Stimulated activated CD4-positive, alpha-beta T cell treated with anti-CD3 and anti-CD28 coated beads, Interleukin-2, amount 100 ng/mL, for 48 hours (primary cell): ENCODE results near the gene DLG2.
"Not testable (repeated sequence)": the region's sequence is repeated elsewhere in the genome, so short reads cannot be mapped to it uniquely, and the experiment has no call there.

Experiments used
- DNase-seq, 2 donors: peaks; one replicate each; pipeline ENCODE4 v3.0.0-alpha.2; 2020

Gene DLG2

GRCh38 chr11:84819128-84819527 lies 808.0 kb downstream of the DLG2 start:
- no peak for DNase-seq

GRCh38 chr11:84817998-84818397 lies 809.1 kb downstream of the DLG2 start:
- DNase-seq, result no peak

- DNase-seq, result no peak
Measured at GRCh38 chr11:84812471-84812969, 814.6 kb downstream of the DLG2 start.

GRCh38 chr11:84806354-84806753 lies 820.8 kb downstream of the DLG2 start:
- DNase-seq, result no peak

- DNase-seq, result no peak
Measured at GRCh38 chr11:84804041-84804440, 823.1 kb downstream of the DLG2 start.

GRCh38 chr11:84800755-84801346 lies 826.3 kb downstream of the DLG2 start:
- no peak for DNase-seq

- no peak for DNase-seq
Measured at GRCh38 chr11:84799112-84799511, 828.0 kb downstream of the DLG2 start.

GRCh38 chr11:84795698-84796097 lies 831.4 kb downstream of the DLG2 start:
- DNase-seq, result no peak

GRCh38 chr11:84794663-84795443 lies 832.3 kb downstream of the DLG2 start:
- no peak for DNase-seq

- no peak for DNase-seq
Measured at GRCh38 chr11:84793318-84793717, 833.8 kb downstream of the DLG2 start.

- DNase-seq, result no peak
Measured at GRCh38 chr11:84790849-84791427, 836.2 kb downstream of the DLG2 start.

GRCh38 chr11:84788220-84788619 lies 838.9 kb downstream of the DLG2 start:
- DNase-seq, result no peak

- DNase-seq, result not testable (repeated sequence)
Measured at GRCh38 chr11:84784158-84784557, 843.0 kb downstream of the DLG2 start.

- DNase-seq, result no peak
Measured at GRCh38 chr11:84780689-84781293, 846.4 kb downstream of the DLG2 start.

GRCh38 chr11:84775503-84775902 lies 851.6 kb downstream of the DLG2 start:
- no peak for DNase-seq

- DNase-seq, result no peak
Measured at GRCh38 chr11:84763931-84764330, 863.2 kb downstream of the DLG2 start.

- no peak for DNase-seq
Measured at GRCh38 chr11:84757711-84758110, 869.4 kb downstream of the DLG2 start.

GRCh38 chr11:84751371-84751770 lies 875.8 kb downstream of the DLG2 start:
- DNase-seq, result no peak

GRCh38 chr11:84747871-84748270 lies 879.3 kb downstream of the DLG2 start:
- no peak for DNase-seq

GRCh38 chr11:84740050-84740449 lies 887.1 kb downstream of the DLG2 start:
- DNase-seq, result no peak

- DNase-seq, result no peak
Measured at GRCh38 chr11:84724256-84724655, 902.9 kb downstream of the DLG2 start.

GRCh38 chr11:84722583-84723108 lies 904.5 kb downstream of the DLG2 start:
- DNase-seq, result no peak

GRCh38 chr11:84721561-84721961 lies 905.6 kb downstream of the DLG2 start:
- no peak for DNase-seq
